ENCODE data around the gene PIP4P1.

Gene PIP4P1

DNA sequence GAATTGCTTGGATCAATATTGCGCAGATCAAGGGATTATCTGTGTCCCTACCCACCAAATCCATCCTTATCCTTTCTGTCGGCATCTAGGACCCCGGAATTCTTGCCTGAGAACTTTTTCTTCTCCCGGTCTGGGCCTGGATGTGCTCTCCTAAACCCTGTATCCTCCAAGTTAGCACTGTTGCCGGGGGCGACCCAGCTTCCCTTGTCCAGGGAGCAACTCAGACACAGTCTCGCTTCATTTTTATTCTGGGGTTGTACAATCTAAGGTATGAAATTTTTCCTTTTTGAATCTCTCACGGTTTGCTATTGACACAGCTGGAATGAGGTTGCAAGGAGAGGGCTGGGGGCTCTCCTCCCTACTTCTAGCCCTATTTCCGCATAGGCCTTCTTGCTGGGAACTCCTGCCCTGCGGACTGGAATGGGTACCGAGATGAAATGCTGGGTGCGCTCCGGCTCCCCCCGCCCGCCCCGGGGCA, 7.6 kb upstream of the PIP4P1 start:
- TF ChIP-seq, protein P1, sequence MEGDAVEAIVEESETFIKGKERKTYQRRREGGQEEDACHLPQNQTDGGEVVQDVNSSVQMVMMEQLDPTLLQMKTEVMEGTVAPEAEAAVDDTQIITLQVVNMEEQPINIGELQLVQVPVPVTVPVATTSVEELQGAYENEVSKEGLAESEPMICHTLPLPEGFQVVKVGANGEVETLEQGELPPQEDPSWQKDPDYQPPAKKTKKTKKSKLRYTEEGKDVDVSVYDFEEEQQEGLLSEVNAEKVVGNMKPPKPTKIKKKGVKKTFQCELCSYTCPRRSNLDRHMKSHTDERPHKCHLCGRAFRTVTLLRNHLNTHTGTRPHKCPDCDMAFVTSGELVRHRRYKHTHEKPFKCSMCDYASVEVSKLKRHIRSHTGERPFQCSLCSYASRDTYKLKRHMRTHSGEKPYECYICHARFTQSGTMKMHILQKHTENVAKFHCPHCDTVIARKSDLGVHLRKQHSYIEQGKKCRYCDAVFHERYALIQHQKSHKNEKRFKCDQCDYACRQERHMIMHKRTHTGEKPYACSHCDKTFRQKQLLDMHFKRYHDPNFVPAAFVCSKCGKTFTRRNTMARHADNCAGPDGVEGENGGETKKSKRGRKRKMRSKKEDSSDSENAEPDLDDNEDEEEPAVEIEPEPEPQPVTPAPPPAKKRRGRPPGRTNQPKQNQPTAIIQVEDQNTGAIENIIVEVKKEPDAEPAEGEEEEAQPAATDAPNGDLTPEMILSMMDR (IDR thresholded peaks at IDR 0.05; ENCODE audit: low read depth, low read length) = no peak
- peak overlapping the region; percentile 93 to 99 for H3K4me3 ChIP-seq (replicated peaks in 1 of 2; ENCODE audit: low read depth in 2 of 2, low read length in 2 of 2)
- no peak for DNase-seq (ENCODE audit: low read depth in 2 of 2)

DNA sequence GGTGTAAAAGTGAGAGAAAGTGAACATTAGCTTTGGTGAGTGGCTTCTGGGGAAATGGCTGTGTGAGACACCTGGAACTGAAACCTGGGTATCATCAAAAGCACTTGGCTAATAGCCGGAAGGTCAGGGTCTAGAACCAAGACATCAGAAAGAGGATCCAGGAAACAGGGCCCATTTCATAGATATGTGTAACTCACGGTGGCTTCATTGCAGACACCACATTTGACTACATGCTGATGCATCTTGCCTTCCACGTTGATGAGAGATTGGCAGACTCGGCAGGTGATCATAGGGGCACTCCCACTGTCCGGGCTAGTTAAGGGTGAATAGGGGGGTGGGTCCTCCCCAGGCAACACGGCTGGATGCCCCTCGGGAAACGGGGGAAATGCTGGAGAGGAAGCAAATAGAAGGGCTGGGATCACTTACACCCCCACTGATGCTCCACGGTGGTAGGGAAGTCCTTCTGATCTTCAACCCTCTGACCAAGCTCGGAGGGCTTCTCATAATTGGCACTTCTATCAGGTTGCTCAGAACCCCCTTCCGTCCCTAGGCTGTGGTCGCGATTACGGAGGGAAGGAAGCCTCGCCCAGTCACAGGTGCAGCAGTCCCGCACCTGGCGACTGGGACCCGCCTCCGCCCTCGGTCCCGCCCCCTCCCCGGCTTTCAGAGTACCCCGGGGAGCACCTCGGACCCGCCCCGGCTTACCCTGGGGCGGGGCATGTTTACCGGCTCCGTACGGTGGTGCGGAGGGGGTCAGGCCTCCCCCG, 593 bp downstream of the PIP4P1 start:
- peak overlapping the region; percentile 86 to 89 for H3K4me3 ChIP-seq (replicated peaks in 1 of 2; ENCODE audit: low read depth in 2 of 2, low read length in 2 of 2)
- TF ChIP-seq, protein P1 (IDR thresholded peaks at IDR 0.05; ENCODE audit: low read depth, low read length) = no peak
- no peak for DNase-seq (ENCODE audit: low read depth in 2 of 2)

DNA sequence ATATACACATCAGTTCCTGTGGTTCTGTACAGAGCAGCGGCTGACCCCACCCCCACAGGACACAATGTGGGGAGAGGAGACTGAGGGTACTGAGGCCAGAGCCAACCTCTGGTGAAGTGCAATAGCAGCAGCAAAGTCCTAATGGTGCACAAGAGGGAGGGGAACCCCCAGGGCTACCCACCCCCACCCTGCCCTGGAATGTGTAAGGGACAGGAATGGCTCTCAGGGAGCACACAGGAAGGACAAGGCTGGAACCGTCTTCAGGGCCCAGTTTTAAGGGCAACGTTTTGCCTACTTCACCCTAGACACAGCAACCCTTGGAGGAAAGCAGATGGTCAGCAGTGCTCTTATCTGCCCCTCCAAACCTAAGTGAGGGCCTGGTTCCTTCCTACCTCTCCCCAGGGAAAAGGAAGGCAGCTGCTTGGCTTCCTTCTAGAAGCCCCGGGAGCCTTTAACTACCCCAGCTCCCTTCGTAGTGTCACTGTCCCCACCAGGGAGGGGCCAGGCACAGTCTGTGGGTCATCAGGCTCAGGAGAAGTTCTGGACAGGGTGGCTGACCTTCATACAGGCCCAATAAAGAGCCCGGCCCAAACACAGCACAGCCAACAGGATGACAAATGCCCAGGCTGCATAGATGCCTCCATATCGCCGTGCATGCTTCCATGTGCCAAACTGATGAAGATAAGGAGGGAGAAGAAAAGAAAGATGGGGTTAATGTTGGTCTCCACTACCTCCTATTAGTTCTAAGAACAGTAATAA, 3.0 kb downstream of the PIP4P1 start:
- no peak overlapping the region for H3K4me3 ChIP-seq (replicated peaks in 1 of 2; ENCODE audit: low read depth in 2 of 2, low read length in 2 of 2)
- TF ChIP-seq, protein P1 (IDR thresholded peaks at IDR 0.05; ENCODE audit: low read depth, low read length) = no peak
- DNase-seq (ENCODE audit: low read depth in 2 of 2) = no peak

DNA sequence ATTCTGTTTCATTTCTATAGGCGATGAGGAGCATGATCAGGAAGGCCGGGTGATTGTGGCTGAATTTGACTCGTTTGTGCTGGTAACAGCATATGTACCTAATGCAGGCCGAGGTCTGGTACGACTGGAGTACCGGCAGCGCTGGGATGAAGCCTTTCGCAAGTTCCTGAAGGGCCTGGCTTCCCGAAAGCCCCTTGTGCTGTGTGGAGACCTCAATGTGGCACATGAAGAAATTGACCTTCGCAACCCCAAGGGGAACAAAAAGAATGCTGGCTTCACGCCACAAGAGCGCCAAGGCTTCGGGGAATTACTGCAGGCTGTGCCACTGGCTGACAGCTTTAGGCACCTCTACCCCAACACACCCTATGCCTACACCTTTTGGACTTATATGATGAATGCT, 4.3 kb downstream of the PIP4P1 start:
- TF ChIP-seq, protein P1 (IDR thresholded peaks at IDR 0.05; ENCODE audit: low read depth, low read length) = no peak
- H3K4me3 ChIP-seq (replicated peaks in 1 of 2; ENCODE audit: low read depth in 2 of 2, low read length in 2 of 2) = no peak overlapping the region
- no peak for DNase-seq (ENCODE audit: low read depth in 2 of 2)

DNA sequence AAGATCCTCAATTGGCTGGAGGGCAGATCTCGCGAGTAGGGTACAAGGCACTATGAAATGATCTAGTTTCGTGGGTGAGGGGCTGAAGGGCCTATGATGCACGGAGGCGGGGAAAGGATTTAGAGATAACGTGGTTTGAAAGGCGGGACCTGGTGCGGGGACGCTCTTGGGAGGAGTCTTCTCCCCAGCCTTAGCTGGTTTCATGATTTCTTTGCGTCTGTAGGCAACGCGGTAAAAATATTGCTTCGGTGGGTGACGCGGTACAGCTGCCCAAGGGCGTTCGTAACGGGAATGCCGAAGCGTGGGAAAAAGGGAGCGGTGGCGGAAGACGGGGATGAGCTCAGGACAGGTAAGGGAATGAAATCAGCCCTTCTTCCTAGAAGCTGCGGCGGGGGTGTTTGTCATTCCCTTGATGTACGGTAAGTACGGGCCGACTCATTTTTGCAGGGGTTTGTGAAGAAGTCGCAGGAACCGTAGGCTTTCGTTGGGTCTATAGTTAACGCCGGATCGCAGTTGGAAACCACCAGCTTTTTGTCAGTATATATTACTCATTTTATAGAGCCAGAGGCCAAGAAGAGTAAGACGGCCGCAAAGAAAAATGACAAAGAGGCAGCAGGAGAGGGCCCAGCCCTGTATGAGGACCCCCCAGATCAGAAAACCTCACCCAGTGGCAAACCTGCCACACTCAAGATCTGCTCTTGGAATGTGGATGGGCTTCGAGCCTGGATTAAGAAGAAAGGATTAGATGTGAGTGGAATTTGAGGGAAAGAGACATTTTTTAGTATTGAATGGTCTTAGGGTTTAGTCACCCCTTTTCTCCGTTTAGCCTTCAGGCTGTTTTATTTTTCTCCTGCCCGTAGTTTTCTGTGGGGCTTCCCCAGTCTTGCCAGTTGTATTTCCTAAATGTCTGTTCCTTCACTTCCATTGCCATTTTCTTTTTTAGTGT, 5.6 kb downstream of the PIP4P1 start:
- peak overlapping the region; percentile 84 to 94 for H3K4me3 ChIP-seq (replicated peaks in 1 of 2; ENCODE audit: low read depth in 2 of 2, low read length in 2 of 2)
- peak; percentile 90 to 91 for DNase-seq (ENCODE audit: low read depth in 2 of 2)
- TF ChIP-seq, protein P1 (IDR thresholded peaks at IDR 0.05; ENCODE audit: low read depth, low read length) = no peak

Data from cardiac fibroblast (primary cell).